ENCODE results near the gene PRMT1. TPM values are rescaled to one million over a fixed set of nuclear protein-coding genes. Genes with fewer than 3 reads are reported as not detected.

PRMT1 gene
- total RNA-seq, 1 donor from 2014 or later = 235 TPM

DNA sequence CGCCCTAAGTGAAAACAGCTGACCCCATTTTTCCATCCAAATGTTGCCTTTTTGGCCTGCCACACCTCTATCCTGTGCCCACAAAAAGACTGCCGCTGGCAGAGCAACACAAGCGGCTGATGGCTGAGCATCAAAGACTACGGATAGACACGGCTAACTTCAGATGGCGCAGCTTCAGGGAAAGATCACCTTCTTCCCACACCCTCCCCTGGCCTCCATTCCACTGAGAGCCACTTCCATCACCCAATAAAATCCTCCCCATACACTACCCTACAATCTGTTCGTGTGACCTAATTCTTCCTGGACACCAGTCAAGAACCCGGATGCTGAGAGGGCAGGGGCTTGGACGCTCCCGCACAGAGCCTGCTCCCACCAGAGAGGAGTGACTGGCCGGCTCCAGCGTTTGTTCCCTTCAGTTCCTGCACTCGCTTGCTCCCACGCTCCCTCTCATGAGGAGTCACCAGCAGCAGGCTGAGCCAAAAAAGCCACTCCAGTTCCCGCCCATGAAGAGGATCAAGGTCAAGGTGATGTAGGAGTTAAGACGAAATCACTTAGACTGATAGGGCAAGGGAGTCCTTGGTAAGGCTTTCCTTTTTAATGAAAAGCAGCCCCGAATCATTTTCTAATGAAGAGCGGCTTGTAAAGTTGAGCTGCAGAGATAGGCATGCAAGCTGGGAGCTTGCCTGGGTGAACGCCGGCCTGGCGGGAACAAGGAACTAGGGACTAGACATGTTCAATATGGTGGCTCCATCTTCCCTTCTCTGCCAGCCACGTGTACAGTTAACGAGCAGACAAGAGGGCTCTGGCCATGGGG is 50.4 kb downstream of the PRMT1 start:
- H3K4me2 ChIP-seq (ENCODE audit: low read length) = no peak overlapping the region
- Mint-ChIP-seq H3K9me3 (ENCODE audit: unreplicated experiment) (peaks cover 4% of the 10 kb centered on the region), H3K4me3 (ENCODE audit: unreplicated experiment) (no peak overlapping the region), H3K27me3 (ENCODE audit: low read depth, unreplicated experiment) (peaks cover 4% of the 10 kb centered on the region), H3K36me3 (ENCODE audit: low read depth, unreplicated experiment) (peaks cover 2% of the 10 kb centered on the region), H3K4me1 (ENCODE audit: low read depth, unreplicated experiment) (peaks cover 6% of the 10 kb centered on the region), H3K27ac (ENCODE audit: unreplicated experiment) (no peak overlapping the region)
- H3K9me3 ChIP-seq (ENCODE audit: insufficient read depth, low read depth, low read length) = no peaks in the 10 kb centered on the region
- no peak for FAIRE-seq
- TF ChIP-seq EZH2 (IDR thresholded peaks at IDR 0.05; ENCODE audit: insufficient read depth, low read length) (no peak), CTCF (IDR thresholded peaks at IDR 0.05; ENCODE audit: insufficient read depth, low read depth, low read length) (no peak)
- no peaks in the 10 kb centered on the region for H3K27me3 ChIP-seq (ENCODE audit: insufficient read depth, low read length)
- no peaks in the 10 kb centered on the region for H3K4me1 ChIP-seq (ENCODE audit: insufficient read depth, low read length)
- H3K36me3 ChIP-seq (ENCODE audit: insufficient read depth, low read length) = no peaks in the 10 kb centered on the region
- H3K27ac ChIP-seq (ENCODE audit: low read depth, low read length) = no peak overlapping the region
- H3K4me3 ChIP-seq (ENCODE audit: insufficient read depth, low read depth, low read length) = no peak overlapping the region
- no peak overlapping the region for H3K9ac ChIP-seq (ENCODE audit: low read length)
- no peaks in the 10 kb centered on the region for H3K79me2 ChIP-seq (ENCODE audit: insufficient read depth, low read length)
- no peaks in the 10 kb centered on the region for H4K20me1 ChIP-seq (ENCODE audit: insufficient read depth, low read length)
- peak; percentile 11 for DNase-seq (ENCODE audit: low read depth)
- no peak overlapping the region for H2AFZ ChIP-seq (ENCODE audit: low read depth, low read length)

DNA sequence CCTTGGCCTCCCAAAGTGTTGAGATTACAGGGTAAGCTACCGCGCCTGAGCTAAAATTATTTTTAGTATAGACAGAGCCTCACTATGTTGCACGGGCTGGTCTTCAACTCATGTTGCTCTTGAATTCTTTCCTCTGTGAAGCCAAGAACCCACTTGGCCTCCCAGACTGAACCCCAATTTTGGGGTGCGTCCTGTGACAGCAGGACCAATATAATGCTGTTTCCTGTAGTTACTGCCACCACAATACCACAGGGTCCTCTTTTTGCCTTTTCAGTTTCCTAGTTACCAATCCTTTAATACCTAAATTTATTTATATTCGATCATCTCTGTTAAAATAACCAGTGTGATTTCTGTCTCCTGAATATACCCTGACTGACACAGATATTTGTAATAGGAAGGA is 53.1 kb downstream of the PRMT1 start:
- Mint-ChIP-seq H3K27me3 (ENCODE audit: low read depth, unreplicated experiment) (peaks cover 4% of the 10 kb centered on the region), H3K9me3 (ENCODE audit: unreplicated experiment) (peaks cover 4% of the 10 kb centered on the region), H3K27ac (ENCODE audit: unreplicated experiment) (no peak overlapping the region), H3K4me3 (ENCODE audit: unreplicated experiment) (no peak overlapping the region), H3K4me1 (ENCODE audit: low read depth, unreplicated experiment) (no peaks in the 10 kb centered on the region), H3K36me3 (ENCODE audit: low read depth, unreplicated experiment) (peaks cover 2% of the 10 kb centered on the region)
- no peaks in the 10 kb centered on the region for H3K79me2 ChIP-seq (ENCODE audit: insufficient read depth, low read length)
- H3K9me3 ChIP-seq (ENCODE audit: insufficient read depth, low read depth, low read length) = no peaks in the 10 kb centered on the region
- H4K20me1 ChIP-seq (ENCODE audit: insufficient read depth, low read length) = no peaks in the 10 kb centered on the region
- FAIRE-seq (no peak), DNase-seq (ENCODE audit: low read depth) (no peak)
- H3K36me3 ChIP-seq (ENCODE audit: insufficient read depth, low read length) = no peaks in the 10 kb centered on the region
- no peaks in the 10 kb centered on the region for H3K27me3 ChIP-seq (ENCODE audit: insufficient read depth, low read length)
- no peak overlapping the region for H3K9ac ChIP-seq (ENCODE audit: low read length)
- TF ChIP-seq CTCF (IDR thresholded peaks at IDR 0.05; ENCODE audit: insufficient read depth, low read depth, low read length) (no peak), EZH2 (IDR thresholded peaks at IDR 0.05; ENCODE audit: insufficient read depth, low read length) (no peak)
- no peak overlapping the region for H2AFZ ChIP-seq (ENCODE audit: low read depth, low read length)
- no peak overlapping the region for H3K4me3 ChIP-seq (ENCODE audit: insufficient read depth, low read depth, low read length)
- no peak overlapping the region for H3K27ac ChIP-seq (ENCODE audit: low read depth, low read length)
- no peaks in the 10 kb centered on the region for H3K4me1 ChIP-seq (ENCODE audit: insufficient read depth, low read length)
- no peak overlapping the region for H3K4me2 ChIP-seq (ENCODE audit: low read length)

Small RNA genes lying within 50 kb of the gene (microRNA-seq; reads per million reads assigned to microRNA genes)
- 3.0 reads per million, percentile 6 among the genes with 10 or more reads in this experiment for gene MIR5088

Other genes starting within 250 kb of the PRMT1 start
- gene SLC17A7, start 235.7 kb upstream of the PRMT1 start, total RNA-seq = 0.12 and 0.16 TPM in 2 replicates
- 61.3 and 76.4 TPM in 2 replicates for gene PIH1D1, start 225.5 kb upstream of the PRMT1 start, total RNA-seq
- gene ALDH16A1, start 224.0 kb upstream of the PRMT1 start, total RNA-seq = 13.0 and 19.2 TPM in 2 replicates
- gene FLT3LG, start 203.1 kb upstream of the PRMT1 start, total RNA-seq = 0.38 TPM in 1 of 2 replicates, not detected in the other
- gene RPL13A, start 189.7 kb upstream of the PRMT1 start, total RNA-seq = 2,066 and 2,119 TPM in 2 replicates
- gene RPS11, start 180.8 kb upstream of the PRMT1 start, total RNA-seq = 1,263 and 1,399 TPM in 2 replicates
- gene FCGRT, start 164.6 kb upstream of the PRMT1 start, total RNA-seq = 32.2 and 40.6 TPM in 2 replicates
- gene RCN3, start 149.3 kb upstream of the PRMT1 start, total RNA-seq = 20.2 and 27.5 TPM in 2 replicates
- 74.6 and 83.8 TPM in 2 replicates for gene NOSIP, start 96.7 kb upstream of the PRMT1 start, total RNA-seq
- 0.89 and 1.3 TPM in 2 replicates for gene PRRG2, start 96.0 kb upstream of the PRMT1 start, total RNA-seq
- 29.7 and 29.9 TPM in 2 replicates for gene PRR12, start 86.1 kb upstream of the PRMT1 start, total RNA-seq
- 94.7 and 104 TPM in 2 replicates for gene RRAS, start 37.1 kb upstream of the PRMT1 start, total RNA-seq
- 105 and 107 TPM in 2 replicates for gene SCAF1, start 35.1 kb upstream of the PRMT1 start, total RNA-seq
- gene IRF3, start 11.4 kb upstream of the PRMT1 start, total RNA-seq = 63.0 and 68.1 TPM in 2 replicates
- gene BCL2L12, start 11.3 kb upstream of the PRMT1 start, total RNA-seq = 26.6 and 31.5 TPM in 2 replicates
- gene ADM5, start 12.3 kb downstream of the PRMT1 start, total RNA-seq = 0.65 and 1.6 TPM in 2 replicates
- gene CPT1C, start 13.8 kb downstream of the PRMT1 start, total RNA-seq = 33.3 and 33.6 TPM in 2 replicates
- gene TSKS, start 86.0 kb downstream of the PRMT1 start, total RNA-seq = not detected in 2 replicates
- gene AP2A1, start 89.7 kb downstream of the PRMT1 start, total RNA-seq = 163 and 168 TPM in 2 replicates
- gene FUZ, start 136.0 kb downstream of the PRMT1 start, total RNA-seq = 8.9 and 9.8 TPM in 2 replicates
- gene MED25, start 141.0 kb downstream of the PRMT1 start, total RNA-seq = 61.3 and 72.2 TPM in 2 replicates
- 162 and 172 TPM in 2 replicates for gene PTOV1, start 173.9 kb downstream of the PRMT1 start, total RNA-seq
- gene PNKP, start 190.3 kb downstream of the PRMT1 start, total RNA-seq = 49.1 and 54.8 TPM in 2 replicates
- gene AKT1S1, start 200.1 kb downstream of the PRMT1 start, total RNA-seq = 104 and 116 TPM in 2 replicates
- 29.1 and 32.2 TPM in 2 replicates for gene TBC1D17, start 200.4 kb downstream of the PRMT1 start, total RNA-seq
- gene IL4I1, start 219.6 kb downstream of the PRMT1 start, total RNA-seq = 0.27 and 0.50 TPM in 2 replicates

Data from astrocyte (in vitro differentiated cells and primary cell).